Forelimb muscle (tissue), 1 donor: ENCODE results near the gene TNFRSF9. TPM values are rescaled to one million over a fixed set of nuclear protein-coding genes. Genes with fewer than 3 reads are reported as not detected.
"Not testable (repeated sequence)": the region's sequence is repeated elsewhere in the genome, so short reads cannot be mapped to it uniquely, and the experiment has no call there.

Experiments used
- DNase-seq: peaks from one replicate; pipeline ENCODE4 v3.0.0-alpha.2; 2013; ENCODE audit warnings: low read depth
- polyA plus RNA-seq: library from polyadenylated mRNA; unstranded; fragments of 120-200 nt; gene quantifications from one replicate; pipeline ENCODE4 v1.2.1, GENCODE V29; 2013; ENCODE audit not compliant: insufficient read length

TNFRSF9 gene
- polyA plus RNA-seq, 1 donor: 0.11 TPM

- DNase-seq: no peak
These were observed 18.8 kb downstream of the TNFRSF9 start for GRCh38 chr1:7921796-7922195.

- DNase-seq: no peak
These were observed 20.8 kb downstream of the TNFRSF9 start for GRCh38 chr1:7919880-7920279.

- DNase-seq: not testable (repeated sequence)
These were observed 22.7 kb downstream of the TNFRSF9 start for GRCh38 chr1:7917971-7918370.

- DNase-seq: no peak
These were observed 24.2 kb downstream of the TNFRSF9 start for GRCh38 chr1:7916501-7916830.

GRCh38 chr1:7915826-7916500 is 24.7 kb downstream of the TNFRSF9 start:
- no peak for DNase-seq

GRCh38 chr1:7912743-7913557 is 27.7 kb downstream of the TNFRSF9 start:
- no peak for DNase-seq

GRCh38 chr1:7912145-7912544 is 28.5 kb downstream of the TNFRSF9 start:
- DNase-seq: no peak

- DNase-seq: no peak
These were observed 35.4 kb downstream of the TNFRSF9 start for GRCh38 chr1:7905262-7905661.

GRCh38 chr1:7902478-7903085 is 38.1 kb downstream of the TNFRSF9 start:
- DNase-seq: peak; percentile 19

- DNase-seq: no peak
These were observed 40.9 kb downstream of the TNFRSF9 start for GRCh38 chr1:7899741-7900140.

- DNase-seq: no peak
These were observed 41.7 kb downstream of the TNFRSF9 start for GRCh38 chr1:7898962-7899361.

GRCh38 chr1:7896994-7897393 is 43.6 kb downstream of the TNFRSF9 start:
- no peak for DNase-seq

GRCh38 chr1:7893529-7894180 is 47.0 kb downstream of the TNFRSF9 start:
- no peak for DNase-seq

GRCh38 chr1:7891804-7892203 is 48.8 kb downstream of the TNFRSF9 start:
- DNase-seq: no peak

GRCh38 chr1:7890853-7891252 is 49.8 kb downstream of the TNFRSF9 start:
- no peak for DNase-seq

- DNase-seq: no peak
These were observed 52.2 kb downstream of the TNFRSF9 start for GRCh38 chr1:7888248-7889081.

GRCh38 chr1:7886405-7886745 is 54.3 kb downstream of the TNFRSF9 start:
- DNase-seq: no peak

GRCh38 chr1:7885513-7886404 is 54.9 kb downstream of the TNFRSF9 start:
- no peak for DNase-seq

GRCh38 chr1:7884757-7885156 is 55.9 kb downstream of the TNFRSF9 start:
- DNase-seq: no peak

GRCh38 chr1:7879228-7879627 is 61.4 kb downstream of the TNFRSF9 start:
- DNase-seq: no peak

GRCh38 chr1:7878027-7878426 is 62.6 kb downstream of the TNFRSF9 start:
- DNase-seq: no peak
